Body of pancreas (tissue), 4 donors: ENCODE data around the gene CERK. TPM values are rescaled to one million over a fixed set of nuclear protein-coding genes. Genes with fewer than 3 reads are reported as not detected.

Experiments
- ATAC-seq: fragments of 150-250 bp; one replicate; pipeline ENCODE4 v1.9.1; 2016
- DNase-seq, 4 donors: peaks; one replicate each; pipeline ENCODE4 v3.0.0-alpha.2; 2019
- H3K27ac ChIP-seq, 4 donors: fragments of 200-600 bp; sonication (generic); 1 replicate in 3 of 4; 2 replicates in 1 of 4; pipeline versions ENCODE4 v1.5.1 to v1.6.1; 2016 to 2019; ENCODE audit warnings: mild to moderate bottlenecking in 1 of 4, mixed read lengths in 1 of 4, moderate library complexity in 1 of 4
- H3K27me3 ChIP-seq, 2 donors: fragments of 200-600 bp; sonication (generic); one replicate each; pipeline ENCODE4 v1.6.0; 2016; ENCODE audit warnings: mild to moderate bottlenecking in 1 of 2
- H3K36me3 ChIP-seq, 2 donors: fragments of 200-600 bp; sonication (generic); replicated peaks in 1 of 2; 2 replicates each; pipeline ENCODE4 v1.5.1; 2016; ENCODE audit warnings: low read depth in 2 of 2; ENCODE audit not compliant: insufficient read depth in 1 of 2
- H3K4me1 ChIP-seq: fragments of 200-600 bp; sonication (generic); one replicate; pipeline ENCODE4 v1.6.0; 2016
- H3K4me3 ChIP-seq, 2 donors: fragments of 200-600 bp; sonication (generic); 1 replicate in 1 of 2; 2 replicates in 1 of 2; pipeline ENCODE4 v1.5.1; 2016 to 2019
- H3K9me3 ChIP-seq, 3 donors: fragments of 200-600 bp; sonication (generic); 1 replicate in 2 of 3; 2 replicates in 1 of 3; pipeline ENCODE4 v1.5.1; 2016
- POLR2A ChIP-seq, 3 donors: fragments of 450-650 bp; IDR thresholded peaks; one replicate each; pipeline ENCODE4 v1.6.1; 2016; ENCODE audit warnings: antibody characterized with exemption in 3 of 3, mild to moderate bottlenecking in 2 of 3
- WGBS, 2 donors: methylation state at CpG; one replicate each; pipeline ENCODE4 v1.1.5; 2017; 5-methylcytosine and 5-hydroxymethylcytosine counted together
- intact Hi-C: fragments of 100-400 bp; cut with DNase I; formaldehyde crosslinking; loops from one replicate; pipeline ENCODE4 v1.15.1; 2023
- total RNA-seq, 2 donors: library from RNA; depleted of rRNA; stranded (reverse); fragments of >200 nt; gene quantifications; one replicate each; pipeline ENCODE4 v1.1.0, GENCODE V29; 2016
- TF ChIP-seq, protein P1 (sequence below), 7 experiments: fragments of 450-650 bp in 4 of 7; fragments of 200-600 bp in 3 of 7; sonication (generic) in 3 of 7; IDR thresholded peaks; one replicate each; pipeline ENCODE4 v1.5.1; 2016 to 2019; ENCODE audit warnings: antibody characterized with exemption in 7 of 7

The CERK gene
- total RNA-seq, 2 donors from 2014 or later: 33.6 to 46.4 TPM

DNA sequence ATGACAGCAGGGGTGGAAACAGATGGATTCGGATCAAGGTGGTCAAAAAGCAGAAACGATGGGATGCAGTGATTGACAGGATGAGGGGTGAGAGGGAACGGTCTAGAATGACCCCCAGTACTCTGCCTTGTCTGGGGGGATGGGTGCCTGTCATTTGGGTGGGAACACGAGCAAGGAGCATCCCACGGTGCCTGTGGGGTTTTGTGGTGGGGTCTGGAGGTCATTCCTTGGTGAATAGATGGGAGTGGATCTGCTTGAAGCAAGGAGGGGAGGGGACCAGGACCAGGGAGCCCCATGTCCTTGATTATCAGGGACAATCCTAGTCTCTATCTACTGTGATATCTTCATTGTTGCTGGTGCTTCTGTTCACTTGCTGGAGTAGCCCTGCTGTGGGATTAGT, 8.1 kb upstream of the CERK start:
- ATAC-seq (no peak), DNase-seq (no peak)
- peak overlapping the region in 1 of 4 donors; percentile 39 for H3K27ac ChIP-seq
- no peaks in the 10 kb centered on the region for H3K27me3 ChIP-seq
- intact Hi-C loops: no loop called here
- no peaks in the 10 kb centered on the region for H3K9me3 ChIP-seq
- H3K4me1 ChIP-seq: peaks cover 10% of the 10 kb centered on the region
- no peak overlapping the region for H3K4me3 ChIP-seq
- TF ChIP-seq POLR2A (IDR thresholded peaks at IDR 0.05): no peak
- TF ChIP-seq, protein P1, sequence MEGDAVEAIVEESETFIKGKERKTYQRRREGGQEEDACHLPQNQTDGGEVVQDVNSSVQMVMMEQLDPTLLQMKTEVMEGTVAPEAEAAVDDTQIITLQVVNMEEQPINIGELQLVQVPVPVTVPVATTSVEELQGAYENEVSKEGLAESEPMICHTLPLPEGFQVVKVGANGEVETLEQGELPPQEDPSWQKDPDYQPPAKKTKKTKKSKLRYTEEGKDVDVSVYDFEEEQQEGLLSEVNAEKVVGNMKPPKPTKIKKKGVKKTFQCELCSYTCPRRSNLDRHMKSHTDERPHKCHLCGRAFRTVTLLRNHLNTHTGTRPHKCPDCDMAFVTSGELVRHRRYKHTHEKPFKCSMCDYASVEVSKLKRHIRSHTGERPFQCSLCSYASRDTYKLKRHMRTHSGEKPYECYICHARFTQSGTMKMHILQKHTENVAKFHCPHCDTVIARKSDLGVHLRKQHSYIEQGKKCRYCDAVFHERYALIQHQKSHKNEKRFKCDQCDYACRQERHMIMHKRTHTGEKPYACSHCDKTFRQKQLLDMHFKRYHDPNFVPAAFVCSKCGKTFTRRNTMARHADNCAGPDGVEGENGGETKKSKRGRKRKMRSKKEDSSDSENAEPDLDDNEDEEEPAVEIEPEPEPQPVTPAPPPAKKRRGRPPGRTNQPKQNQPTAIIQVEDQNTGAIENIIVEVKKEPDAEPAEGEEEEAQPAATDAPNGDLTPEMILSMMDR (IDR thresholded peaks at IDR 0.05): no peak
- 70 to 74% methylated on average over 5 of the region's 5 CpGs for WGBS, 2 donors
- no peaks in the 10 kb centered on the region for H3K36me3 ChIP-seq

DNA sequence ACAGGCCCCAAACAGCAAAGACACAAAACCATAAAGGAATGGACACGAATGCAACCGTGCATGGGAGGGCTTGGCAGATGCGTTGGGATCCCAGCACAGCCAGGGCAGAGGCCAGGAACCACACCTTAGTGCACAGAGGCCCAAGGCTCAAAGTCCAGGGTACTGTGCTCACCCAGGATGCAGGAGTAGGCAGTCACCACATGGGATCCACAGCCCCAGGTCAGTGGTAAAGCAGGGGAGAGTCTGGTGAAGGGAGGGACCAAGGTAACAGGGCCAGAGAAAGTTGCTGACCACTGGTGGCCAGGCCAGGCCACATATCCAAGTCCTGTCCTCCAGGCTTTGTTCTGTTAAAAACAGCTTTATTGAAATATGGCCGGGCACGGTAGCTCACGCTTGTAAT, 6.5 kb upstream of the CERK start:
- WGBS, 2 donors: 62 to 73% methylated on average over 6 of the region's 6 CpGs
- H3K36me3 ChIP-seq: no peaks in the 10 kb centered on the region
- DNase-seq (no peak), ATAC-seq (no peak)
- no peaks in the 10 kb centered on the region for H3K27me3 ChIP-seq
- TF ChIP-seq, protein P1 (IDR thresholded peaks at IDR 0.05): no peak
- TF ChIP-seq POLR2A (IDR thresholded peaks at IDR 0.05): no peak
- H3K4me1 ChIP-seq: peaks cover 6% of the 10 kb centered on the region
- no peaks in the 10 kb centered on the region for H3K9me3 ChIP-seq
- intact Hi-C loops: no loop called here
- no peak overlapping the region for H3K27ac ChIP-seq
- no peak overlapping the region for H3K4me3 ChIP-seq

DNA sequence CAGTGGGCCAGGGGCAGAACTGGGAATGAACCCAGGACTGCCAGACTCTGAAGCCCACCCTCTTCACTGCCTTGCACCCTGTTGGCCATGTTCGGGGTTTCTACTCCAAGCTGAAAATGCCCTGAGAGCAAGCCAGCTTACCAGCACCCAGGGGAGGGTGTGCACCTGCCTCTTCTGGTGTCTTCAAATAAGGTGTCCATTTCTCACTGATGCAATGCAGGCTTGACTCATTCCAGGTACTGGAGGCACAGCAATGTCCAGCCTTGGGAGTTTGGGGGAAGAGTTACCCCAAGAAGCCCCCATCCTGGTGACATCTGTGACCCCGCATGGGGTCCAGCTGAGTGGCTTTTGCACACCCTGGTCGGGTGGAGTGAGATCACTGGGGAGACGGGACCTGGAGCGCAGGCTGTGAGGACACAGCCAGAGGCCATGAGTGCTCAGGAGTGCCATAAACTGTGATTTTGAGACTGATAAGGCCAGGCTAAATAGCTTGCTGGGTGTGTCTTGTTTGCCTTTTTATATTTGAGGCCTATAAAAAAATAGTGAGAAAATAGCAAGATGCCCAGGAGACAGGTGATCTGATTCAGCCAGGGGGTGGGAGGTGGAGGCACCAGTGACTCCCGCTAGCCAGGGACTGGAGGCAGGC, 4.6 kb upstream of the CERK start:
- DNase-seq (no peak), ATAC-seq (no peak)
- Histone ChIP-seq H3K9me3 (no peaks in the 10 kb centered on the region), H3K4me3 (no peak overlapping the region), H3K27ac (no peak overlapping the region), H3K4me1 (peaks cover 18% of the 10 kb centered on the region), H3K27me3 (no peaks in the 10 kb centered on the region), H3K36me3 (no peaks in the 10 kb centered on the region)
- TF ChIP-seq, protein P1 (IDR thresholded peaks at IDR 0.05): no peak
- no peak for TF ChIP-seq POLR2A (IDR thresholded peaks at IDR 0.05)
- 68 to 75% methylated on average over 4 to 6 of the region's 6 CpGs for WGBS, 2 donors
- intact Hi-C loops: no loop called here

DNA sequence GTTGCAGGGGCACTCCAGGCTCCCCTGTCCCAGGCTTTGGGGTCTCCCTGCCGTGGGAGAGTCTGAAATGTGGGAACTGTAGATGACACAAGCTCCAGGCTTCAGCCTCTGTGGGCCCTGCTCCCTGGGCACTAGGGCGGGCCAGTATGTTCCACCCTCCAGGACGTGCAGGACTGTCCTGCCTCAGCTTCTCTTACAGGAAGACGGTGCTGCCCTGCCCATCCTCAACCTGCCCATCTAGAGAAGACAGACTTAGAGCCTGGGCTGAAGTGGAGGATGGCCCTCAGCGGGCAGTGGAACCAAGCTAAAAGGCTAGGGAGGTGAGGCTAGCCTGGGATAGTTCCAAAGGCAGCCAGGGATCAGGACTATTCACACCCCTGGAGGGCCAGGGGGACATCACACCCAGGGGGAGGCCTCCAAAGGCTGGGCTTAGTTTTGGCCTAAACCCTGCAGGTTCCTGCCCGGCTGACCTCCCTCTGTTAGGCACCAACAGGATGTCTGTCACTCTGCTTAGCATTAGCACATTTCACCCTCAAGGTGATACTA, 4.0 kb upstream of the CERK start:
- intact Hi-C loops: no loop called here
- no peak for TF ChIP-seq POLR2A (IDR thresholded peaks at IDR 0.05)
- TF ChIP-seq, protein P1 (IDR thresholded peaks at IDR 0.05): no peak
- Histone ChIP-seq H3K4me1 (peaks cover 20% of the 10 kb centered on the region), H3K4me3 (no peak overlapping the region), H3K36me3 (no peaks in the 10 kb centered on the region), H3K27me3 (no peaks in the 10 kb centered on the region), H3K9me3 (no peaks in the 10 kb centered on the region), H3K27ac (no peak overlapping the region)
- DNase-seq (no peak), ATAC-seq (no peak)
- 0 to 85% methylated on average over 1 to 6 of the region's 6 CpGs for WGBS, 2 donors
